ENCODE measurements around the gene ZNF296.

The ZNF296 gene

DNA sequence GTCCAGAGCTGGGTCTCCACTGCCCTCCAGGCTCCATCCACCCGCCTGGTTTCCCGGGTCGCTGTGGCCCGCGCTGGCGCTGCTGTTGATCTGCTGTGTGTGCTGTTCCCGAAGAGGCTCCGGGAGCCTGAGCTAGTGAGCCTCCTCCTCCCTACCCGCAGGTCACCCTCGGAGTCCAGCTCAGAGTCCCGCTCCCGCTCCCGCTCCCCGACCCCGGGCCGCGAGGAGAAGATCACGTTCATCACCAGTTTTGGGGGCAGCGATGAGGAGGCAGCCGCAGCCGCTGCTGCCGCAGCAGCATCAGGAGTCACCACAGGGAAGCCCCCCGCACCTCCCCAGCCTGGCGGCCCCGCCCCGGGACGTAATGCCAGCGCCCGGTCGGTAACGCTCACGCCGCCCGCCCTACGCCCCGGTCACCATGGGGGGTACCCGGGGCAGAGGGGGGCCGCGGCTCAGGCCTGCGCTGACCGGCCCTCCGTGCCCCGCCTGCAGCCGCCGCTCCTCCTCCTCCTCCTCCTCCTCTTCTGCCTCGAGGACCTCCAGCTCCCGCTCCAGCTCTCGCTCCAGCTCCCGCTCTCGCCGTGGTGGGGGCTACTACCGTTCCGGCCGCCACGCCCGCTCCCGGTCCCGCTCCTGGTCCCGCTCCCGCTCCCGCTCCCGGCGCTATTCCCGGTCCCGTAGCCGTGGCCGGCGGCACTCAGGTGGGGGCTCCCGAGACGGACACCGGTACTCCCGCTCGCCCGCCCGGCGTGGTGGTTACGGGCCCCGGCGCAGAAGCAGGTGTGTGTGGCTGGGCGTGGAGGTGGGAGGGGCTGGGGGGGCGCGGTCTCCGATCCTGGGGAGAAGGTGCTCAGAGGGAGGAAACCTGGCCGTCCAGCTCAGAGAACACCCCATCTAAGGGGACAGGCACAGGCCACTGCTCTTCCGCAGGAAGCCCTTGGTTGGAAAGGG is 12.2 kb downstream of the ZNF296 start:
- no peak overlapping the region for H3K4me3 ChIP-seq (ENCODE audit: low read depth, low read length)
- TF ChIP-seq, protein P1, sequence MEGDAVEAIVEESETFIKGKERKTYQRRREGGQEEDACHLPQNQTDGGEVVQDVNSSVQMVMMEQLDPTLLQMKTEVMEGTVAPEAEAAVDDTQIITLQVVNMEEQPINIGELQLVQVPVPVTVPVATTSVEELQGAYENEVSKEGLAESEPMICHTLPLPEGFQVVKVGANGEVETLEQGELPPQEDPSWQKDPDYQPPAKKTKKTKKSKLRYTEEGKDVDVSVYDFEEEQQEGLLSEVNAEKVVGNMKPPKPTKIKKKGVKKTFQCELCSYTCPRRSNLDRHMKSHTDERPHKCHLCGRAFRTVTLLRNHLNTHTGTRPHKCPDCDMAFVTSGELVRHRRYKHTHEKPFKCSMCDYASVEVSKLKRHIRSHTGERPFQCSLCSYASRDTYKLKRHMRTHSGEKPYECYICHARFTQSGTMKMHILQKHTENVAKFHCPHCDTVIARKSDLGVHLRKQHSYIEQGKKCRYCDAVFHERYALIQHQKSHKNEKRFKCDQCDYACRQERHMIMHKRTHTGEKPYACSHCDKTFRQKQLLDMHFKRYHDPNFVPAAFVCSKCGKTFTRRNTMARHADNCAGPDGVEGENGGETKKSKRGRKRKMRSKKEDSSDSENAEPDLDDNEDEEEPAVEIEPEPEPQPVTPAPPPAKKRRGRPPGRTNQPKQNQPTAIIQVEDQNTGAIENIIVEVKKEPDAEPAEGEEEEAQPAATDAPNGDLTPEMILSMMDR (IDR thresholded peaks at IDR 0.05; ENCODE audit: low read depth, low read length) = no peak

DNA sequence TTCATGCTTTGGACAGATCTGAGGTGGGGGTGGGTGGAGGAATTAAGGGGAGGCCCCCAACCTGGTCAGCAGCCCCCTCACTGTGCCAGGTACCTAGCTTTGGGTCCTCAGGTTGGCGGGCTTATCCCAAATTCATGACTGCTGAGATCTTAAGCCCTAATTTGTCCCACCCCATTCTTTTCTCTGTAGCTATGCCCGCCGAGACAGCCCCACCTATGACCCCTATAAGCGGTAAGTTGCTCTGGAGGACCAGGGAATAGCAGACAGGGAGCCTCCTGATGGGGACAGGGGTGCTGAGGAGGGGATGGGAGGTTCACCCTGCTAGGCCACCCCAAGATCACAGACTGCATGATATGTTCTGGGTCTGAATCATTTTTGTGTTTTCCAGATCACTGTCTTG is 14.3 kb downstream of the ZNF296 start:
- no peak overlapping the region for H3K4me3 ChIP-seq (ENCODE audit: low read depth, low read length)
- TF ChIP-seq, protein P1 (IDR thresholded peaks at IDR 0.05; ENCODE audit: low read depth, low read length) = no peak

DNA sequence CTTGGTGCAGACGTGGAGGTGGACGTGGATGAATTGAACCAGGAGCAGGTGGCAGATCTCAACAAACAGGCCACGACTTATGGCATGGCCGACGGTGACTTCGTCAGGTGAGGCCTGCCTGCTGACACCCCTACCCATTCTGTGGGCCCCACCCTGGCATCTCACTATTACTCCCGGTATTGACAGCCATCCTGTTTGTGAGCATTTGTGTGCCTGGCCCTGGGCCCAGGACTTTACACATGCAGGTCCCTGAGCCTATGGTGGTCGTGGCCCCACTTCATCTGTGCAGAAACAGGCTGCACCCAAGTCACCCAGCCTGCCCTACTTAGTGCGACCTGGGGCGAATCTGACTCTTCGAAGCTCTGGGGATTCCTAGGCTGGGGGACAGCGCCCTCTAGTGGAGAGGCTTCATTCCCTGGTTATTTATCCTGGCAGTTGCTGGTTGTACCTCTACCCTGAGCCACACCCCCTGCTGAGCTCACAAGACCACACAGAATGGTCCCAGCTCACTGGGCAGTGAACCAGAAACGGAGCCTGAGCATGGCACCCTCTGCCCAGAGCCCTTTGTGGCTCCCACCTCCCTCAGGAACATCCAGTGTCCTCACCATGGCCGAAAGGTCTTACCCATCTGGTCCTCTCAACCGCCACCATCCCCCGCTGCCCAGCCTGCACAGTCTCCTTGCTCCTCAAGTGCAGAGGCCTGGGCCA is 16.9 kb downstream of the ZNF296 start:
- TF ChIP-seq, protein P1 (IDR thresholded peaks at IDR 0.05; ENCODE audit: low read depth, low read length) = peak; percentile 81

DNA sequence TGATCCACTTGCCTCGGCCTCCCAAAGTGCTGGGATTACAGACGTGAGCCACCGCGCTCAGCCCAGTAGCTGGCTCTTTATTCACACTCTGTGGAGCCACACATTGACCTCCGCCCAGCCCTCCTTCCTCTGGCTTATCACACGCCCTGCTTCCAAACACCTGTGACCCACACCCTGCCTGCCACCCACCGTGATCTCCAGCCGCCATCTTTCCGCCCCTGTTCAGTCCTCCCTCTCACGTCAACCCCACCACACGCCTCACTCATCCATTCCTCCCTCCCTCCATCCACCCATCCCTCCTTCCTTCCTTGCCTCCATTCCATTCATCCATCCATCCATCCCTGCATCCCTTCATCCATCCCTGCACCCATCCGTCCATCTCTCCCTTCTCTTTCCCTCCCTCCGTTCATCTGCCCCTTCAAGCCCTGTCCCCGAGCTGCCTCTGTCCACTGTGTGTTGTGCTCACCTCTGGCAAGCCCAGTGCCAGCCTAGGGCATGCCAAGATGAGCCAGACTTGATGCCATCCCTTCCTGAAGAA is 17.6 kb downstream of the ZNF296 start:
- no peak overlapping the region for H3K4me3 ChIP-seq (ENCODE audit: low read depth, low read length)
- TF ChIP-seq, protein P1 (IDR thresholded peaks at IDR 0.05; ENCODE audit: low read depth, low read length) = no peak

More for the DNA sequence above, 16.9 kb downstream of the ZNF296 start:
- H3K4me3 ChIP-seq (ENCODE audit: low read depth, low read length) = no peak overlapping the region

DNA sequence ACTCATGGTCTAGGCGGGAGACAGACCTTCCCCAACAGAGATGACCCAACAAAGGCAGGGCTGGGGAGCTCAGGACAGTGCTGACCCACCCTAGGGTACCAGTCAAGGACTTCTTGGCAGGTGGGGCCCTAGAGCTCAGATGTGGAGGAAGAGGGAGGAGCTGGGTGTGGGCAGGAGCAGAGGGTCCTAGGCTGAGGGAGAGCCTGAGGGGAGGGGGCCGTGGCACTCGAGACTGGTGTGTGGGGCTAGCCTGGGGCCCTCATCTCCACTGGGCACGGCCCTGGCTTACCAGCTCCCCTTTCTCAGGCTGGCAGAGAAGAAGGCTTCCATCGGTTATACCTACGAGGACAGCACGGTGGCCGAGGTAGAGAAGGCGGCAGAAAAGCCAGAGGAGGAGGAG is 18.8 kb downstream of the ZNF296 start:
- TF ChIP-seq, protein P1 (IDR thresholded peaks at IDR 0.05; ENCODE audit: low read depth, low read length) = no peak
- H3K4me3 ChIP-seq (ENCODE audit: low read depth, low read length) = no peak overlapping the region

DNA sequence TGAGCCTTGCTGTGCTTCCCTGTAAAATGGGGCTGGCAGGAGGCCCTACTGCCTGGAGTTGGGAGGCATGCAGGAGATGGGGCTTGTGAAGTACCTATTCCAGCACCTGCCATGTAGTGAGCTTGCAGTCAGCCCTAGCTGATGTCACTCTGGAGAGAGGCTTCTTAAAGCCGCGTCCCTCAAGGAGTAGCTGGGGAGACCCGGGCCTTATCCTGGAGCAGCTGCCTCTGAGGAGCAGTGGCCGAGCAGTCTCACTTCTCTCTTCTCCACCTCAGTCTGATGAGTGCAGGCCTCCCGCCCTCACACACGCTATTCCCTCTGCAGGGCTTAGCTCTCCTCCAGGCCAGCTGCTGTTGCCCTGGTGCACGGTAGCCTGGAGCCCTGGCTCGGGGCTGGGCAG is 19.4 kb downstream of the ZNF296 start:
- no peak overlapping the region for H3K4me3 ChIP-seq (ENCODE audit: low read depth, low read length)
- TF ChIP-seq, protein P1 (IDR thresholded peaks at IDR 0.05; ENCODE audit: low read depth, low read length) = no peak

Measured in WI38 (cell line).